GM19372 (cell line): ENCODE data around the gene EFEMP2.

Experiments
- ATAC-seq: cut with Tn5 transposase; IDR thresholded peaks from one replicate; pipeline ENCODE4 v1.9.1; 2021; ENCODE audit warnings: mild to moderate bottlenecking, low read depth, moderate library complexity; ENCODE audit not compliant: unreplicated experiment

Gene EFEMP2

GRCh38 chr11:65872586-65873317 is at the start of gene EFEMP2:
TSS of gene EFEMP2 (minus strand) at chr11:65872800. CDS start at chr11:65872354, 446 bp downstream.
- no peak for ATAC-seq

GRCh38 chr11:65921876-65922275 is 49.3 kb upstream of the EFEMP2 start:
- ATAC-seq: no peak

GRCh38 chr11:65921033-65921555 is 48.5 kb upstream of the EFEMP2 start:
- no peak for ATAC-seq

- ATAC-seq: no peak
Observed at GRCh38 chr11:65920372-65920802, 47.8 kb upstream of the EFEMP2 start.

DNA sequence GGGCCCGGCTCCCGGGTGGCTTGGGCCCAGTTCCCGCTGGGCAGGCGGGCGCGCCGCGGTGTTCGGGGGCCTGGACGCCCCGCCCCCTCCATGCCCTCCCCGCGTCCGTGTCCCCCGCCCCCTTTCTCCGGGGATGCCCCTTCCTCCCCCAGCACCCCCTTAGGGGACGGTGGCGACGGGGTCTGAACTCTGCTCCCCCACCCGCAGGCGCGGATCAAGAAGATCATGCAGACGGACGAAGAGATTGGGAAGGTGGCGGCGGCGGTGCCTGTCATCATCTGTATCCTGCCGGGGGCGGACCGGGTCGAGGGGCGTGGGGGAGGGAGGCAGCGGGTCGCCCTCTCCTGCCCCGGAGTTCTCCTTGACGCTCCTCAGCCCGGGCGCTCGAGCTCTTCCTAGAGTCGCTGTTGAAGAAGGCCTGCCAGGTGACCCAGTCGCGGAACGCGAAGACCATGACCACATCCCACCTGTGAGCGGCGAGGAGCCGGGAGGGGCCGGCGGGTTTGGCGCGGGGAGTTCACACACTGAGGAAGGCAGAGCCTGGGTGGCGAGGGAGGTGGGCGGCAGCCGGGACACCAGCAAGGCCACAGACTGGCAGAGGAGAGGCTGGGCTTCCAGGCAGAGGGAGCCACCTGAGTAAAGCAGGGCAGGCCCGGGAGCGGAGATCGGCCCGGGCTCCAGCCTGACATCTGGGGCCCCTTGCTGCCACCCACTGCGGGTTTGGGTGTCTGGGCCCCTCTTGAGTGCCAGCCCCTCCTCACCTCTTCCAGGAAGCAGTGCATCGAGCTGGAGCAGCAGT is 47.2 kb upstream of the EFEMP2 start:
- ATAC-seq: peak; percentile 41

- ATAC-seq: peak; percentile 80
Observed at GRCh38 chr11:65919141-65919572, 46.6 kb upstream of the EFEMP2 start, which contains the start of gene DRAP1. TSS of gene DRAP1 (plus strand) at chr11:65919426. CDS start at chr11:65919502, 76 bp downstream.

- ATAC-seq: peak; percentile 55
Observed at GRCh38 chr11:65918211-65919140, 45.9 kb upstream of the EFEMP2 start, which contains the start of gene C11orf68. TSS of gene C11orf68 (minus strand) at chr11:65919062. CDS start at chr11:65919031, 31 bp downstream.

GRCh38 chr11:65917434-65918210 is 45.0 kb upstream of the EFEMP2 start:
- no peak for ATAC-seq

DNA sequence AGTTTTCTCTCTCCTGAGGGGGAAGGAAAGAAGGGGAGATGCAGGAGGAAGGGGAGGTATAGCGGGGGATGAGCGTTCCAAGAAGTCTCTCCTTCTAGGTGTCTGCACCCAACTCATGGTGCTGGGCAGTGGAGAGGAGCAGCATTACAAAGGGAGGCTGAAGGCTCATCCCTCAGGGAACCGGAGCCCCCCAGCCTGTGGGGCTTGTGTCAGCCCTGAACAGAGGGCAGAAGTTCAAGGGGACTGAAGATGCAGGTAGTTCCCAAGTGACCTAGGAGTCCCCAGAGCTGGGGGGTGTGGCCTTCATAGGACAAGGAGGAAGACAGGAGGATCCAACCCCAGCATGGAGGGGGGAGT is 44.5 kb upstream of the EFEMP2 start:
- ATAC-seq: no peak

- ATAC-seq: no peak
Observed at GRCh38 chr11:65916391-65916790, 43.8 kb upstream of the EFEMP2 start.

- ATAC-seq: no peak
Observed at GRCh38 chr11:65915821-65916251, 43.2 kb upstream of the EFEMP2 start.

DNA sequence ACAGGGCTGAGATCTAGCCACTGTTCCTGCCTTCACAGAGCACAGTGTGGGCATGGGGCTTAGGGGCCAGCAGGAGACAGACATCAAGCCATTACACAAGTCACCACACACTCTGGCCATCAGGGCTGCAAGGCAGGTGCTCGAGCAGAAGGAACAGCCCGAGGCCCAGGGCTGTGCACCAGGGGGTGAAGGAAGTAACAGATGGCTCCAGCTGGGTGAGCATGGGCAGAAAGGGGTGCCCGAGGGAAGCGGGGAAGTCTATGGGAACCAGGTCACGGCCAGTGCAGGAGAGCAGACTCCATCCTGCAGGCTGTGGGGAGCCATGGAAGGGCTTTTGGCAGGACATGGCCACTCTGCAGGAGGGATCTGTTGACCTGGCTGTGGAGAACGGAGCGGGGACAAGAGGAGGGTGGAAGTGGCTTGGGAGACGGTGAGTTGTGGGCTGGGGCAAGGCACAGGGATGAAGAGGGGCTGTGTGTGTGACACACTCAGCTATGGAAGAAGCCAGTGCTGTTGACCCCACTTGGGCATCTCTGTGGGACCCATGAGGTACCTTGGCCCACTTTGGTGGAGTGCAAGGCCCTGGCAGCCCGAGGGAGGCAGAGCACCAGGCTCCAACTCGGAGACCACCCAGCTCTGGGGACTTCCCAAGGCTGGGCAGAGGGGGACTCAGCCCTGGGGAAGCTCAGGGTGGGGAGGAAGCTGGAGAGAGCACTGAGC is 42.7 kb upstream of the EFEMP2 start:
- ATAC-seq: no peak

GRCh38 chr11:65912845-65913244 is 40.2 kb upstream of the EFEMP2 start:
- no peak for ATAC-seq

- ATAC-seq: no peak
Observed at GRCh38 chr11:65911682-65912568, 39.3 kb upstream of the EFEMP2 start.

DNA sequence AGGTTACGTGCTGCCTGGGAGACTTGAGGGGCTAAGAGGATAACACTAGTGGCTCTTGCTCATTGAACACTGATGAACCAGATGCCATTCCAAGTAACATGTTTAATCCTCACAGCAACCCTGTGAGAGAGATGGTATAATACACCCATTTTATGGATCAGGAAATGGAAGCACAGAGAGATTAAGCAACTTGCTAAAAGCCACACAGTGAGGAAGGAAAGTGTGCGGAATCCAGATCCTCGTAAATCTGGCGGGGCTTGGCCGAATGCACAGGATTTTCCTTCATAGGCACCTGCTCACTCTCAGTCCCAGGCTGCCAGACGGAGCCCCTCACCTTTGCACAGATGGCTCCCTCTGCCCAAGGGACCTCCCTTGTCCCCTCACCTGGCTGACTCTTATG is 35.3 kb upstream of the EFEMP2 start:
- no peak for ATAC-seq

DNA sequence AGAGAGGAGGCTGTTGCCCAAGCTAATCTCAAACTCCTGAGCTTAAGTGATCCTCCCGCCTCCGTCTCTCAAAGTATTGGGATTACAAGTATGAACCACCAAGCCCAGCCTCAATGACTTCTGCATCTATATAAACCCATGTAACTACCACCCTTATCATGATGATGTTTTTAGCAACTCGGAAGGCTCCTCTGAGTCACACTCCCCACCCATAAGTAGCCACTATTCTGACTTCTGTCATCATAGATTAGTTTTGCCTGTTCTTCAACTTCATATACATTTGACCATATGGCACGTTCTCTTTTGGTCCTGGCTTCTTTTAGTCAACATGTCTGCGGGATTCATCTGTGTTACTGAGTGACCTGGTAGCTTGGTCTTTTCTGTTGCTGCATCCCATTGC is 34.0 kb upstream of the EFEMP2 start:
- ATAC-seq: no peak

GRCh38 chr11:65903715-65904114 is 31.1 kb upstream of the EFEMP2 start:
- ATAC-seq: no peak

- no peak for ATAC-seq
Observed at GRCh38 chr11:65903068-65903481, 30.5 kb upstream of the EFEMP2 start.
